AG20443 (cell line): ENCODE results near the gene ZNF479.
"Not testable (repeated sequence)": the region's sequence is repeated elsewhere in the genome, so short reads cannot be mapped to it uniquely, and the experiment has no call there.

Experiments
- DNase-seq: peaks from one replicate; pipeline ENCODE4 v3.0.0; 2012; ENCODE audit warnings: low spot score, mixed read lengths

Gene ZNF479

GRCh38 chr7:57132336-57132735 lies at the start of gene ZNF479:
Gene ZNF479 (minus strand): TSS chr7:57132436. CDS start chr7:57132324, 112 bp downstream.
- DNase-seq: not testable (repeated sequence)

GRCh38 chr7:57182031-57182430 lies 49.8 kb upstream of the ZNF479 start:
- DNase-seq: no peak

GRCh38 chr7:57181281-57181680 lies 49.0 kb upstream of the ZNF479 start:
- DNase-seq: no peak

GRCh38 chr7:57179776-57180415 lies 47.7 kb upstream of the ZNF479 start:
- DNase-seq: no peak

GRCh38 chr7:57178768-57179139 lies 46.5 kb upstream of the ZNF479 start:
- no peak for DNase-seq

- no peak for DNase-seq
Observed at GRCh38 chr7:57177856-57178767, 45.9 kb upstream of the ZNF479 start.

GRCh38 chr7:57176928-57177635 lies 44.8 kb upstream of the ZNF479 start:
- DNase-seq: no peak

GRCh38 chr7:57165285-57165899 lies 33.2 kb upstream of the ZNF479 start:
- no peak for DNase-seq

- not testable (repeated sequence) for DNase-seq
Observed at GRCh38 chr7:57120123-57120784, 12.0 kb downstream of the ZNF479 start.
